Epithelial cell of proximal tubule (primary cell): Measurements from ENCODE around the gene RARB. TPM values are rescaled to one million over a fixed set of nuclear protein-coding genes. Genes with fewer than 3 reads are reported as not detected.

Source experiments
- DNase-seq: peaks from one replicate; pipeline ENCODE4 v3.0.0-alpha.2; 2011; ENCODE audit warnings: low read depth
- H3K4me3 ChIP-seq: 2 replicates; pipeline ENCODE4 v1.5.1; 2011; ENCODE audit warnings: low read depth, mild to moderate bottlenecking, low read length
- total RNA-seq: library from RNA; depleted of rRNA; stranded (reverse); fragments of >200 nt; gene quantifications from 2 replicates; pipeline ENCODE4 v1.2.3, GENCODE V29; 2015
- TF ChIP-seq, protein P1 (sequence below): conservative IDR thresholded peaks from 2 replicates; pipeline ENCODE4 v1.5.1; 2012; ENCODE audit warnings: low read depth, mild to moderate bottlenecking, low read length

RARB gene
- total RNA-seq, 1 donor from 2014 or later, result 4.6 TPM

DNA sequence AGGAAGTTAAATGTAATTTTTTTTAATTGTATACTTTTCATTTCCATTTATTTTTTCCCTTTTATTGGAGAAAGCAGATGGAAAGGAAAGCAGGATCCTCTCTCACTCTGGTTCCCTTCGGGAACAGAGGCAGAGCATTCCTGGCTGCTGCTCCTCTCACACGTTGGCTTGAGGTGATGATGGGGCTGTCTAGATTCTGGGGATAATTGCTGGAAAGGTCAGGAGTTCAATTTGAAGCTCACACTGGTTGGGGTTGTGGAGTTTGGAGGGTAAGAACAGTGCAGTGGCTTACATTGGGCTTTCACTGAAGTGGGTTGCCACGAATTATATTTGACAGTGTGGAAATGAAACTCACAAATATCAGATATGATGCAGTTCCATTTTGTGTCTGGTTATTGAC is 57.6 kb downstream of the RARB start:
- H3K4me3 ChIP-seq, result no peak overlapping the region
- TF ChIP-seq, protein P1, sequence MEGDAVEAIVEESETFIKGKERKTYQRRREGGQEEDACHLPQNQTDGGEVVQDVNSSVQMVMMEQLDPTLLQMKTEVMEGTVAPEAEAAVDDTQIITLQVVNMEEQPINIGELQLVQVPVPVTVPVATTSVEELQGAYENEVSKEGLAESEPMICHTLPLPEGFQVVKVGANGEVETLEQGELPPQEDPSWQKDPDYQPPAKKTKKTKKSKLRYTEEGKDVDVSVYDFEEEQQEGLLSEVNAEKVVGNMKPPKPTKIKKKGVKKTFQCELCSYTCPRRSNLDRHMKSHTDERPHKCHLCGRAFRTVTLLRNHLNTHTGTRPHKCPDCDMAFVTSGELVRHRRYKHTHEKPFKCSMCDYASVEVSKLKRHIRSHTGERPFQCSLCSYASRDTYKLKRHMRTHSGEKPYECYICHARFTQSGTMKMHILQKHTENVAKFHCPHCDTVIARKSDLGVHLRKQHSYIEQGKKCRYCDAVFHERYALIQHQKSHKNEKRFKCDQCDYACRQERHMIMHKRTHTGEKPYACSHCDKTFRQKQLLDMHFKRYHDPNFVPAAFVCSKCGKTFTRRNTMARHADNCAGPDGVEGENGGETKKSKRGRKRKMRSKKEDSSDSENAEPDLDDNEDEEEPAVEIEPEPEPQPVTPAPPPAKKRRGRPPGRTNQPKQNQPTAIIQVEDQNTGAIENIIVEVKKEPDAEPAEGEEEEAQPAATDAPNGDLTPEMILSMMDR, result no peak
- no peak for DNase-seq

- TF ChIP-seq, protein P1, result no peak
- DNase-seq, result no peak
- no peak overlapping the region for H3K4me3 ChIP-seq
Observed at GRCh38 chr3:25486932-25487331, 58.9 kb downstream of the RARB start.

GRCh38 chr3:25489858-25490593 is 62.0 kb downstream of the RARB start:
- DNase-seq, result no peak
- H3K4me3 ChIP-seq, result no peak overlapping the region
- TF ChIP-seq, protein P1, result no peak

DNA sequence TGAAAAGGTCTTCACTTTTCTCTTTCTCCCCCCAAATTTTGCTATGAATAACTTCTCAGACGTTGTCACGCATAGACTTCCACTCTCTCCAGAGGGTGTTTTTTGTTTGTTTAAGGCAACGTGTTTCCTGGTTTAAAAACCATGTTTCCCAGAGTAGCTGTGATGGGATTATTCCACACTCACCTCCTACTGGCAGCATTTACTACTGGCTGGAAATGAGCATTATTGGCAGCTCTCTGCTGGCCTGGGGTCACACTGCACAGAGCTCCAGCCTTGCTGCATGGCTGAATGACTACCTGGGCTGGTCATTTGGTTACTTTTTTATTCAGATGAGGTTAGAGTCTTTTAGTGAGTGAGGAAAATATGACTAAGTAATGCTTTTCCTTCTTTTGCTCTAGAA is 65.2 kb downstream of the RARB start:
- TF ChIP-seq, protein P1, result no peak
- DNase-seq, result no peak
- no peak overlapping the region for H3K4me3 ChIP-seq

DNA sequence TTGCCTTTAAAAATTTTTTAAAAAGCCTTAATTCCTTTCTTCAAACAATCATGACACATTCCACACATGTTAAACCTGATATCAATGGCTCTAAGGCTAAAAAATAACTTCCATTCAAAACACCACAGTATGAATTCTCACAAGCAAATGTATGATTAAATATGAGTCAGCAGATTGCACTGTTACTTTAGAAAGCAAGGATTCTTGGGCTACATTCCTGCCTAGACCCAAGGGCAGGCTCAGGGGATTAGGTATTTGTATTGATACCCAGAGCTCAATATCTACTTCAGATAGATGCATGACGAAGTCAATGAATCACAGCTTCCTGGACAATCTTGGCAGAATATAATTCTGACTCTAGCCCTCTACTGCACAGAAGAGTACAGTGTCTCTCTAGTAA is 65.7 kb downstream of the RARB start:
- TF ChIP-seq, protein P1, result no peak
- no peak overlapping the region for H3K4me3 ChIP-seq
- DNase-seq, result no peak

- no peak overlapping the region for H3K4me3 ChIP-seq
- TF ChIP-seq, protein P1, result no peak
- DNase-seq, result no peak
Observed at GRCh38 chr3:25495304-25495703, 67.2 kb downstream of the RARB start.

DNA sequence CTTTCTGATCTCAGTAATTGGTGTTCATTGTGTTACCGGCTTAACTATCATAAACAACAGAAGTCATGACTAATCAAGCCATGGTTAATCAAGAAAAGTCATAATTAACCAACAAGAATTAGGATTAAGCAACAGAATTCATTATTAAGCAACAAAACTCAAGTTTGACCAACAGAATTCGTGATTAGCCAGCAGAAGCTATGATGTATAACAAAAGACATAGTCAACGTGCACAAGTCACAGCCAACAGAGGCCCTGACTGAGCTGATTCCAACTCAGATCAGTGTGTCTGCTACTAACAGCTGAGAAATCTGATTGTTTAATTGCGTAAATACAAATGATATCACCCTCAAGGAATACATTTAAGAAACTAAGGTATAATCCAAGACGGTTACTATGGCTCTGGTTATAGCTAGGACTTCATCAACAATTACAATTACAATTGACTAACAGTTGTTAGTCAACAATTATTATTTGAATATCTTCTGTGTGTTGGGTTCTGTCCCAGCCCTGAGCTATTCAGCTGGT is 67.7 kb downstream of the RARB start:
- TF ChIP-seq, protein P1, result no peak
- H3K4me3 ChIP-seq, result no peak overlapping the region
- DNase-seq, result no peak
